Kidney glomerular epithelial cell (primary cell): Measurements from ENCODE around the gene AGBL1.

Experiments
- DNase-seq: peaks from one replicate; lab custom pipeline; 2025; lab: John Stamatoyannopoulos, UW

AGBL1 gene

GRCh38 chr15:86322629-86323028 is 243.0 kb downstream of the AGBL1 start:
- DNase-seq, result no peak

- no peak for DNase-seq
These were observed 247.7 kb downstream of the AGBL1 start for GRCh38 chr15:86327230-86327865.

GRCh38 chr15:86328658-86329057 is 249.0 kb downstream of the AGBL1 start:
- no peak for DNase-seq

GRCh38 chr15:86329311-86330013 is 249.8 kb downstream of the AGBL1 start:
- no peak for DNase-seq

- no peak for DNase-seq
These were observed 254.1 kb downstream of the AGBL1 start for GRCh38 chr15:86333819-86334218.

GRCh38 chr15:86336051-86336788 is 256.5 kb downstream of the AGBL1 start:
- DNase-seq, result no peak

GRCh38 chr15:86337071-86337470 is 257.4 kb downstream of the AGBL1 start:
- DNase-seq, result no peak

- DNase-seq, result no peak
These were observed 267.6 kb downstream of the AGBL1 start for GRCh38 chr15:86347245-86347644.

- DNase-seq, result no peak
These were observed 269.9 kb downstream of the AGBL1 start for GRCh38 chr15:86349565-86349964.

- no peak for DNase-seq
These were observed 273.5 kb downstream of the AGBL1 start for GRCh38 chr15:86353213-86353612.

GRCh38 chr15:86355361-86355760 is 275.7 kb downstream of the AGBL1 start:
- no peak for DNase-seq

GRCh38 chr15:86355801-86356200 is 276.1 kb downstream of the AGBL1 start:
- DNase-seq, result no peak

GRCh38 chr15:86362555-86362954 is 282.9 kb downstream of the AGBL1 start:
- DNase-seq, result no peak

- DNase-seq, result no peak
These were observed 293.5 kb downstream of the AGBL1 start for GRCh38 chr15:86373147-86373546.

- DNase-seq, result no peak
These were observed 296.1 kb downstream of the AGBL1 start for GRCh38 chr15:86375733-86376280.

GRCh38 chr15:86377914-86378313 is 298.2 kb downstream of the AGBL1 start:
- no peak for DNase-seq

GRCh38 chr15:86382341-86382740 is 302.7 kb downstream of the AGBL1 start:
- no peak for DNase-seq

GRCh38 chr15:86383611-86384010 is 303.9 kb downstream of the AGBL1 start:
- DNase-seq, result no peak

GRCh38 chr15:86384186-86384585 is 304.5 kb downstream of the AGBL1 start:
- no peak for DNase-seq

- no peak for DNase-seq
These were observed 312.6 kb downstream of the AGBL1 start for GRCh38 chr15:86392296-86392695.

GRCh38 chr15:86392874-86393273 is 313.2 kb downstream of the AGBL1 start:
- DNase-seq, result no peak

- no peak for DNase-seq
These were observed 315.2 kb downstream of the AGBL1 start for GRCh38 chr15:86394866-86395265.
